ENCODE data around the gene RGR.

GRCh38 chr10:84256510-84257342 lies 11.9 kb downstream of the RGR start:
- TF ChIP-seq REST (IDR thresholded peaks at IDR 0.05; ENCODE audit: insufficient read depth in 1 of 2, low read depth in 2 of 2, low read length in 2 of 2) (no peak), SIN3A (IDR thresholded peaks at IDR 0.05; ENCODE audit: borderline replicate concordance, insufficient read depth, low read length) (no peak), TAF1 (IDR thresholded peaks at IDR 0.05; ENCODE audit: borderline replicate concordance, insufficient read depth, low read length) (no peak), POLR2AphosphoS5 (IDR thresholded peaks at IDR 0.05; ENCODE audit: low read depth, low read length) (no peak), FOXP2 (optimal IDR thresholded peaks at IDR 0.05; ENCODE audit: borderline replicate concordance, extremely low read depth, extremely low read length, insufficient read depth) (no peak)

Data from PFSK-1 (cell line).